Epithelial cell of esophagus (primary cell): ENCODE measurements around the gene FTCD.
A peak's percentile ranks its signal among the peaks of the same experiment; 100 is the strongest.

Experiments
- DNase-seq: peaks from one replicate; pipeline ENCODE4 v3.0.0; 2010; ENCODE audit warnings: low read depth
- H3K4me3 ChIP-seq: 2 replicates; pipeline ENCODE4 v1.5.1; 2011; ENCODE audit warnings: mild to moderate bottlenecking, low read length, control low read depth
- CTCF ChIP-seq: IDR thresholded peaks from 2 replicates; pipeline ENCODE4 v1.5.1; 2011; ENCODE audit warnings: low read depth, mild to moderate bottlenecking, low read length, control low read depth, inconsistent platforms; ENCODE audit not compliant: insufficient read depth; ENCODE audit errors: missing control alignments

Gene FTCD

GRCh38 chr21:46190491-46191131 is 35.2 kb upstream of the FTCD start:
- no peak overlapping the region for H3K4me3 ChIP-seq
- no peak for DNase-seq
- TF ChIP-seq CTCF, result no peak

- no peak for TF ChIP-seq CTCF
- no peak overlapping the region for H3K4me3 ChIP-seq
These were observed 34.6 kb upstream of the FTCD start for GRCh38 chr21:46189959-46190490.

GRCh38 chr21:46189213-46189958 is 34.0 kb upstream of the FTCD start:
- H3K4me3 ChIP-seq, result no peak overlapping the region
- no peak for TF ChIP-seq CTCF
- peak; percentile 15 for DNase-seq

More at GRCh38 chr21:46189959-46190490, 34.6 kb upstream of the FTCD start:
- DNase-seq, result no peak

GRCh38 chr21:46188226-46189212 is 33.1 kb upstream of the FTCD start:
- TF ChIP-seq CTCF, result no peak
- DNase-seq, result peak; percentile 59
- no peak overlapping the region for H3K4me3 ChIP-seq

- TF ChIP-seq CTCF, result no peak
- H3K4me3 ChIP-seq, result no peak overlapping the region
- DNase-seq, result no peak
These were observed 32.4 kb upstream of the FTCD start for GRCh38 chr21:46187814-46188213.

GRCh38 chr21:46187261-46187660 is 31.9 kb upstream of the FTCD start:
- H3K4me3 ChIP-seq, result no peak overlapping the region
- no peak for DNase-seq
- TF ChIP-seq CTCF, result no peak
